Measurements from ENCODE around the gene CHST11.

- TF ChIP-seq, protein P1, sequence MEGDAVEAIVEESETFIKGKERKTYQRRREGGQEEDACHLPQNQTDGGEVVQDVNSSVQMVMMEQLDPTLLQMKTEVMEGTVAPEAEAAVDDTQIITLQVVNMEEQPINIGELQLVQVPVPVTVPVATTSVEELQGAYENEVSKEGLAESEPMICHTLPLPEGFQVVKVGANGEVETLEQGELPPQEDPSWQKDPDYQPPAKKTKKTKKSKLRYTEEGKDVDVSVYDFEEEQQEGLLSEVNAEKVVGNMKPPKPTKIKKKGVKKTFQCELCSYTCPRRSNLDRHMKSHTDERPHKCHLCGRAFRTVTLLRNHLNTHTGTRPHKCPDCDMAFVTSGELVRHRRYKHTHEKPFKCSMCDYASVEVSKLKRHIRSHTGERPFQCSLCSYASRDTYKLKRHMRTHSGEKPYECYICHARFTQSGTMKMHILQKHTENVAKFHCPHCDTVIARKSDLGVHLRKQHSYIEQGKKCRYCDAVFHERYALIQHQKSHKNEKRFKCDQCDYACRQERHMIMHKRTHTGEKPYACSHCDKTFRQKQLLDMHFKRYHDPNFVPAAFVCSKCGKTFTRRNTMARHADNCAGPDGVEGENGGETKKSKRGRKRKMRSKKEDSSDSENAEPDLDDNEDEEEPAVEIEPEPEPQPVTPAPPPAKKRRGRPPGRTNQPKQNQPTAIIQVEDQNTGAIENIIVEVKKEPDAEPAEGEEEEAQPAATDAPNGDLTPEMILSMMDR (IDR thresholded peaks at IDR 0.05): no peak
- no peak for TF ChIP-seq EP300 (IDR thresholded peaks at IDR 0.05)
Observed at GRCh38 chr12:104764225-104765091, 307.7 kb downstream of the CHST11 start.

Data from ovary (tissue), 3 donors.